IPS-15b (cell line): Measurements from ENCODE around the gene HIGD2B.
"Not testable (repeated sequence)": the region's sequence is repeated elsewhere in the genome, so short reads cannot be mapped to it uniquely, and the experiment has no call there.

Experiments used
- H3K27me3 ChIP-seq: one replicate; pipeline ENCODE4 v1.6.1; 2013; ENCODE audit warnings: low read length; ENCODE audit not compliant: control insufficient read depth, insufficient read depth
- H3K36me3 ChIP-seq: one replicate; pipeline ENCODE4 v1.6.1; 2013; ENCODE audit warnings: low read length; ENCODE audit not compliant: control insufficient read depth, insufficient read depth
- H3K4me1 ChIP-seq: one replicate; pipeline ENCODE4 v1.6.1; 2013; ENCODE audit warnings: mild to moderate bottlenecking, low read length; ENCODE audit not compliant: control insufficient read depth, insufficient read depth
- H3K4me3 ChIP-seq: one replicate; pipeline ENCODE4 v1.5.1; 2013; ENCODE audit warnings: low read depth, low read length
- H3K9ac ChIP-seq: one replicate; pipeline ENCODE4 v1.6.1; 2013; ENCODE audit warnings: low read depth, mild to moderate bottlenecking, low read length
- H3K9me3 ChIP-seq: one replicate; pipeline ENCODE4 v1.6.1; 2013; ENCODE audit warnings: mild to moderate bottlenecking, low read length; ENCODE audit not compliant: control insufficient read depth, insufficient read depth

HIGD2B gene

GRCh38 chr15:72685925-72686794 lies at the start of gene HIGD2B, which contains the start of gene BBS4:
TSS of gene HIGD2B (minus strand) at chr15:72686182. CDS start at chr15:72676374, 9,808 bp downstream.
TSS of gene BBS4 (plus strand) at chr15:72686207. CDS start at chr15:72686228, 21 bp downstream.
- Histone ChIP-seq H3K9ac (peak within 1 kb of the TSS; percentile 83), H3K36me3 (no peaks in the 10 kb centered on the region), H3K4me1 (peaks cover 3% of the 10 kb centered on the region), H3K27me3 (no peaks in the 10 kb centered on the region), H3K9me3 (no peaks in the 10 kb centered on the region), H3K4me3 (peak within 1 kb of the TSS; percentile 98)

- no peaks in the 10 kb centered on the region for H3K27me3 ChIP-seq
- H3K4me3 ChIP-seq, result no peak overlapping the region
- H3K9me3 ChIP-seq, result no peaks in the 10 kb centered on the region
- H3K9ac ChIP-seq, result no peak overlapping the region
- no peaks in the 10 kb centered on the region for H3K4me1 ChIP-seq
- peaks cover 3% of the 10 kb centered on the region for H3K36me3 ChIP-seq
These were observed 49.1 kb upstream of the HIGD2B start for GRCh38 chr15:72735111-72735510.

GRCh38 chr15:72733941-72734738 lies 48.2 kb upstream of the HIGD2B start:
- Histone ChIP-seq H3K27me3 (no peaks in the 10 kb centered on the region), H3K4me1 (no peaks in the 10 kb centered on the region), H3K4me3 (no peak overlapping the region), H3K36me3 (peaks cover 3% of the 10 kb centered on the region), H3K9me3 (no peaks in the 10 kb centered on the region), H3K9ac (no peak overlapping the region)

GRCh38 chr15:72732516-72732915 lies 46.5 kb upstream of the HIGD2B start:
- H3K36me3 ChIP-seq, result peaks cover 3% of the 10 kb centered on the region
- peaks cover 2% of the 10 kb centered on the region for H3K4me1 ChIP-seq
- no peak overlapping the region for H3K9ac ChIP-seq
- no peak overlapping the region for H3K4me3 ChIP-seq
- no peaks in the 10 kb centered on the region for H3K9me3 ChIP-seq
- H3K27me3 ChIP-seq, result no peaks in the 10 kb centered on the region

GRCh38 chr15:72732086-72732485 lies 46.1 kb upstream of the HIGD2B start:
- Histone ChIP-seq H3K4me3 (no peak overlapping the region), H3K27me3 (no peaks in the 10 kb centered on the region), H3K9ac (no peak overlapping the region), H3K9me3 (no peaks in the 10 kb centered on the region), H3K36me3 (peaks cover 3% of the 10 kb centered on the region), H3K4me1 (peaks cover 2% of the 10 kb centered on the region)

GRCh38 chr15:72728821-72729220 lies 42.8 kb upstream of the HIGD2B start:
- Histone ChIP-seq H3K4me1 (peaks cover 2% of the 10 kb centered on the region), H3K36me3 (peaks cover 3% of the 10 kb centered on the region), H3K27me3 (no peaks in the 10 kb centered on the region), H3K9ac (no peak overlapping the region), H3K4me3 (no peak overlapping the region), H3K9me3 (no peaks in the 10 kb centered on the region)

GRCh38 chr15:72728249-72728648 lies 42.3 kb upstream of the HIGD2B start:
- H3K36me3 ChIP-seq, H3K9ac ChIP-seq, H3K4me1 ChIP-seq, H3K27me3 ChIP-seq, H3K9me3 ChIP-seq, H3K4me3 ChIP-seq: not testable (repeated sequence)

- no peaks in the 10 kb centered on the region for H3K27me3 ChIP-seq
- H3K36me3 ChIP-seq, result peaks cover 3% of the 10 kb centered on the region
- H3K9ac ChIP-seq, result no peak overlapping the region
- no peak overlapping the region for H3K4me3 ChIP-seq
- H3K9me3 ChIP-seq, result no peaks in the 10 kb centered on the region
- H3K4me1 ChIP-seq, result peaks cover 5% of the 10 kb centered on the region
These were observed 41.2 kb upstream of the HIGD2B start for GRCh38 chr15:72727154-72727553.

- H3K9me3 ChIP-seq, H3K4me1 ChIP-seq, H3K4me3 ChIP-seq, H3K36me3 ChIP-seq, H3K27me3 ChIP-seq, H3K9ac ChIP-seq: not testable (repeated sequence)
These were observed 39.9 kb upstream of the HIGD2B start for GRCh38 chr15:72725851-72726250.

- no peaks in the 10 kb centered on the region for H3K27me3 ChIP-seq
- H3K36me3 ChIP-seq, result no peaks in the 10 kb centered on the region
- H3K4me3 ChIP-seq, result no peak overlapping the region
- no peaks in the 10 kb centered on the region for H3K9me3 ChIP-seq
- H3K4me1 ChIP-seq, result peaks cover 5% of the 10 kb centered on the region
- H3K9ac ChIP-seq, result no peak overlapping the region
These were observed 39.5 kb upstream of the HIGD2B start for GRCh38 chr15:72725446-72725845.

GRCh38 chr15:72724028-72724427 lies 38.0 kb upstream of the HIGD2B start:
- H3K36me3 ChIP-seq, result no peaks in the 10 kb centered on the region
- no peak overlapping the region for H3K9ac ChIP-seq
- H3K9me3 ChIP-seq, result no peaks in the 10 kb centered on the region
- H3K4me3 ChIP-seq, result no peak overlapping the region
- peaks cover 5% of the 10 kb centered on the region for H3K4me1 ChIP-seq
- no peaks in the 10 kb centered on the region for H3K27me3 ChIP-seq
